Measurements from ENCODE around the gene CARS2. TPM values are rescaled to one million over a fixed set of nuclear protein-coding genes. Genes with fewer than 3 reads are reported as not detected.
A peak's percentile ranks its signal among the peaks of the same experiment; 100 is the strongest.

The CARS2 gene
- total RNA-seq, 6 experiments from 2014 or later, result 22.0 to 53.2 (median 27.3) TPM

- 84% methylated on average over 5 of the region's 12 CpGs for WGBS (ENCODE audit: insufficient coverage, low coverage, low lambda C conversion rate, missing lambda C conversion rate)
- DNase-seq (no peak), ATAC-seq (peak in 3 of 4 donors; percentile 20 to 28 (median 20))
- no peaks in the 10 kb centered on the region for H3K27me3 ChIP-seq
- intact Hi-C loops (cut with DNase I), result no loop called here
- H3K4me3 ChIP-seq, result no peak overlapping the region
- TF ChIP-seq CTCF (IDR thresholded peaks at IDR 0.05), result no peak
- no peak for TF ChIP-seq POLR2A (IDR thresholded peaks at IDR 0.05)
- no peaks in the 10 kb centered on the region for H3K4me1 ChIP-seq
- H3K36me3 ChIP-seq, result peaks cover 0 to 63% (median 15%) of the 10 kb centered on the region in 4 donors
- no peak overlapping the region for H3K27ac ChIP-seq
- no peaks in the 10 kb centered on the region for H3K9me3 ChIP-seq
Observed at GRCh38 chr13:110627761-110628476, 78.0 kb downstream of the CARS2 start.

- 93% methylated on average over 8 of the region's 8 CpGs for WGBS (ENCODE audit: insufficient coverage, low coverage, low lambda C conversion rate, missing lambda C conversion rate)
- no peaks in the 10 kb centered on the region for H3K9me3 ChIP-seq
- DNase-seq (no peak), ATAC-seq (no peak)
- H3K27me3 ChIP-seq, result no peaks in the 10 kb centered on the region
- peaks cover 0 to 69% (median 19%) of the 10 kb centered on the region in 4 donors for H3K36me3 ChIP-seq
- no peak overlapping the region for H3K27ac ChIP-seq
- no peaks in the 10 kb centered on the region for H3K4me1 ChIP-seq
- intact Hi-C loops (cut with DNase I), result no loop called here
- H3K4me3 ChIP-seq, result no peak overlapping the region
- TF ChIP-seq CTCF (IDR thresholded peaks at IDR 0.05) (no peak), POLR2A (IDR thresholded peaks at IDR 0.05) (no peak)
Observed at GRCh38 chr13:110627351-110627750, 78.6 kb downstream of the CARS2 start.

- Histone ChIP-seq H3K27ac (no peak overlapping the region), H3K27me3 (no peaks in the 10 kb centered on the region), H3K36me3 (peaks cover 0 to 67% (median 19%) of the 10 kb centered on the region in 4 donors), H3K4me1 (peaks cover 0 to 6% (median 0%) of the 10 kb centered on the region in 4 donors), H3K4me3 (no peak overlapping the region), H3K9me3 (no peaks in the 10 kb centered on the region)
- 73% methylated on average over 5 of the region's 9 CpGs for whole genome bisulfite sequencing (ENCODE audit: insufficient coverage, low coverage, low lambda C conversion rate, missing lambda C conversion rate)
- intact Hi-C loops (cut with DNase I), result no loop called here
- ATAC-seq (peak in 2 of 4 donors; percentile 6 to 14), DNase-seq (no peak)
- TF ChIP-seq CTCF (IDR thresholded peaks at IDR 0.05), result no peak
- no peak for TF ChIP-seq POLR2A (IDR thresholded peaks at IDR 0.05)
Observed at GRCh38 chr13:110626521-110626920, 79.4 kb downstream of the CARS2 start.

- H3K27me3 ChIP-seq, result no peaks in the 10 kb centered on the region
- DNase-seq, result no peak
- intact Hi-C loops (cut with DNase I), result no loop called here
- no peaks in the 10 kb centered on the region for H3K9me3 ChIP-seq
- peaks cover 0 to 61% (median 19%) of the 10 kb centered on the region in 4 donors for H3K36me3 ChIP-seq
- H3K4me1 ChIP-seq, result peaks cover 0 to 13% (median under 1%) of the 10 kb centered on the region in 4 donors
- no peak for TF ChIP-seq POLR2A (IDR thresholded peaks at IDR 0.05)
- no peak for TF ChIP-seq CTCF (IDR thresholded peaks at IDR 0.05)
- H3K27ac ChIP-seq, result no peak overlapping the region
- 55% methylated on average over 7 of the region's 19 CpGs for whole genome bisulfite sequencing (ENCODE audit: insufficient coverage, low coverage, low lambda C conversion rate, missing lambda C conversion rate)
- no peak for ATAC-seq
- no peak overlapping the region for H3K4me3 ChIP-seq
Observed at GRCh38 chr13:110625771-110626321, 80.1 kb downstream of the CARS2 start.
